Measurements from ENCODE around the gene NPC1L1.

NPC1L1 gene

GRCh38 chr7:44497155-44498027 lies 43.7 kb downstream of the NPC1L1 start:
- DNase-seq = no peak

- no peak for DNase-seq
Measured at GRCh38 chr7:44496385-44496784, 44.7 kb downstream of the NPC1L1 start.

GRCh38 chr7:44494960-44495359 lies 46.2 kb downstream of the NPC1L1 start:
- no peak for DNase-seq

GRCh38 chr7:44491229-44491628 lies 49.9 kb downstream of the NPC1L1 start:
- no peak for DNase-seq

GRCh38 chr7:44490351-44491200 lies 50.6 kb downstream of the NPC1L1 start, which contains the start of gene NUDCD3:
TSS of gene NUDCD3 (minus strand) at chr7:44490658. CDS start at chr7:44490600, 58 bp downstream.
- peak; percentile 87 for DNase-seq

GRCh38 chr7:44489955-44490350 lies 51.2 kb downstream of the NPC1L1 start:
- no peak for DNase-seq

GRCh38 chr7:44488955-44489354 lies 52.2 kb downstream of the NPC1L1 start:
- DNase-seq = no peak

GRCh38 chr7:44486693-44487092 lies 54.4 kb downstream of the NPC1L1 start:
- DNase-seq = no peak

- DNase-seq = no peak
Measured at GRCh38 chr7:44486001-44486400, 55.1 kb downstream of the NPC1L1 start.

- DNase-seq = no peak
Measured at GRCh38 chr7:44484482-44485313, 56.4 kb downstream of the NPC1L1 start.

GRCh38 chr7:44482502-44483485 lies 58.3 kb downstream of the NPC1L1 start:
- no peak for DNase-seq

GRCh38 chr7:44477938-44478337 lies 63.2 kb downstream of the NPC1L1 start:
- no peak for DNase-seq

GRCh38 chr7:44477063-44477830 lies 63.9 kb downstream of the NPC1L1 start:
- peak in 1 of 2 experiments; percentile 17 for DNase-seq

GRCh38 chr7:44476313-44476712 lies 64.8 kb downstream of the NPC1L1 start:
- DNase-seq = no peak

GRCh38 chr7:44473295-44473694 lies 67.8 kb downstream of the NPC1L1 start:
- no peak for DNase-seq

- DNase-seq = no peak
Measured at GRCh38 chr7:44472843-44473242, 68.3 kb downstream of the NPC1L1 start.

- no peak for DNase-seq
Measured at GRCh38 chr7:44471850-44472249, 69.3 kb downstream of the NPC1L1 start.

GRCh38 chr7:44471436-44471835 lies 69.7 kb downstream of the NPC1L1 start:
- DNase-seq = no peak

- DNase-seq = no peak
Measured at GRCh38 chr7:44470628-44471245, 70.4 kb downstream of the NPC1L1 start.

GRCh38 chr7:44470135-44470479 lies 71.0 kb downstream of the NPC1L1 start:
- DNase-seq = no peak

Data from NCI-H1930 (cell line).